H1 (cell line): ENCODE results near the gene TPD52L1. TPM values are rescaled to one million over a fixed set of nuclear protein-coding genes. Genes with fewer than 3 reads are reported as not detected.

ENCODE experiments used
- CTCF ChIA-PET: fragments of 300-600 bp; sonication (Branson Sonifier 250); formaldehyde crosslinking; loops from one replicate; lab custom pipeline; 2021; ENCODE audit not compliant: partially characterized antibody; lab: Charles Lee
- POLR2A ChIA-PET: fragments of 300-600 bp; sonication (Branson Sonifier 250); formaldehyde crosslinking; loops from one replicate; lab custom pipeline; 2021; ENCODE audit warnings: inconsistent platforms; ENCODE audit not compliant: partially characterized antibody; lab: Charles Lee
- DNase-seq, 2 experiments: peaks; one replicate each; pipeline versions ENCODE4 v3.0.0 to v3.0.0-alpha.2; 2010 to 2022; ENCODE audit warnings: low spot score in 2 of 2, low read depth in 1 of 2, mixed read lengths in 1 of 2
- FAIRE-seq: peaks from 2 replicates; lab custom pipeline; 2011; peaks lifted over from hg19 to GRCh38; lab: Jason Lieb, UNC
- H2AFZ ChIP-seq: 2 replicates; pipeline ENCODE4 v1.8.1; 2012; ENCODE audit warnings: low read length, inconsistent platforms
- H2AK5ac ChIP-seq: 2 replicates; pipeline ENCODE4 v1.6.1; 2013; ENCODE audit warnings: low read depth, low read length
- H2BK120ac ChIP-seq: replicated peaks from 2 replicates; pipeline ENCODE3; 2013; ENCODE audit warnings: low read depth, low read length, inconsistent platforms
- H2BK12ac ChIP-seq: 2 replicates; pipeline ENCODE4 v1.6.1; 2013; ENCODE audit warnings: low read depth, low read length
- H2BK15ac ChIP-seq: 2 replicates; pipeline ENCODE4 v1.6.1; 2013; ENCODE audit warnings: low read length
- H2BK20ac ChIP-seq: 2 replicates; pipeline ENCODE4 v1.6.1; 2013; ENCODE audit warnings: low read length
- H2BK5ac ChIP-seq: 2 replicates; pipeline ENCODE4 v1.6.1; 2013; ENCODE audit warnings: low read depth, low read length
- H3K14ac ChIP-seq: 2 replicates; pipeline ENCODE4 v1.6.1; 2013; ENCODE audit warnings: inconsistent platforms; ENCODE audit not compliant: insufficient read length
- H3K18ac ChIP-seq: 2 replicates; pipeline ENCODE4 v1.6.1; 2013; ENCODE audit warnings: low read length; ENCODE audit errors: extremely low read depth
- H3K23ac ChIP-seq: 2 replicates; pipeline ENCODE4 v1.6.1; 2013; ENCODE audit warnings: inconsistent platforms; ENCODE audit not compliant: insufficient read length
- H3K23me2 ChIP-seq: 2 replicates; pipeline ENCODE4 v1.6.1; 2013; ENCODE audit warnings: low read depth, low read length
- H3K27ac ChIP-seq: 2 replicates; pipeline ENCODE4 v1.6.1; 2011; ENCODE audit warnings: low read depth, low read length, inconsistent platforms
- H3K27me3 ChIP-seq, 4 experiments: replicated peaks in 1 of 4; 1 replicate in 1 of 4; 2 replicates in 3 of 4; pipeline versions ENCODE4 v1.6.1 to v1.8.1; 2011 to 2013; ENCODE audit warnings: low read length in 3 of 4, mild to moderate bottlenecking in 3 of 4, inconsistent platforms in 2 of 4, mixed read lengths in 2 of 4, moderate library complexity in 1 of 4; ENCODE audit not compliant: control insufficient read depth in 3 of 4, insufficient read depth in 3 of 4; ENCODE audit errors: extremely low read depth in 1 of 4
- H3K36me3 ChIP-seq, 4 experiments: 2 replicates each; pipeline versions ENCODE4 v1.6.1 to v1.8.1; 2011 to 2013; ENCODE audit warnings: mild to moderate bottlenecking in 4 of 4, low read length in 3 of 4, moderate library complexity in 2 of 4, control low read depth in 1 of 4, inconsistent platforms in 1 of 4; ENCODE audit not compliant: insufficient read depth in 4 of 4, control insufficient read depth in 2 of 4
- H3K4ac ChIP-seq: replicated peaks from 2 replicates; pipeline ENCODE3; 2013; ENCODE audit warnings: low read length, low read depth, mixed read lengths, inconsistent platforms; ENCODE audit not compliant: insufficient read length
- H3K4me1 ChIP-seq, 4 experiments: replicated peaks in 1 of 4; 1 replicate in 1 of 4; 2 replicates in 3 of 4; pipeline versions ENCODE4 v1.6.1 to v1.8.1; 2011 to 2013; ENCODE audit warnings: low read length in 3 of 4, inconsistent platforms in 2 of 4, mixed read lengths in 1 of 4; ENCODE audit not compliant: insufficient read depth in 4 of 4, control insufficient read depth in 3 of 4
- H3K4me2 ChIP-seq, 2 experiments: 2 replicates each; pipeline versions ENCODE4 v1.6.1 to v1.8.1; 2011 to 2013; ENCODE audit warnings: low read depth in 2 of 2, low read length in 2 of 2, control low read depth in 1 of 2, inconsistent platforms in 1 of 2, mild to moderate bottlenecking in 1 of 2; ENCODE audit not compliant: insufficient read depth in 1 of 2
- H3K4me3 ChIP-seq, 4 experiments: fragments of 200-600, 300-600 bp in 1 of 4; sonication (generic), shearing (Covaris generic), sonication (Bioruptor Twin) in 1 of 4; 2 replicates each; pipeline versions ENCODE4 v1.5.1 to v1.8.1; 2011 to 2016; ENCODE audit warnings: low read length in 4 of 4, low read depth in 3 of 4, control low read depth in 2 of 4, inconsistent platforms in 2 of 4, mild to moderate bottlenecking in 2 of 4, mixed read lengths in 1 of 4, moderate library complexity in 1 of 4; ENCODE audit not compliant: insufficient read depth in 2 of 4; ENCODE audit errors: extremely low read depth in 1 of 4
- H3K56ac ChIP-seq: replicated peaks from 2 replicates; pipeline ENCODE3; 2013; ENCODE audit warnings: low read depth, mild to moderate bottlenecking, mixed read lengths, low read length, inconsistent platforms; ENCODE audit not compliant: insufficient read length
- H3K79me1 ChIP-seq: 2 replicates; pipeline ENCODE4 v1.6.1; 2013; ENCODE audit warnings: low read depth, low read length, control low read depth
- H3K79me2 ChIP-seq, 2 experiments: 2 replicates each; pipeline versions ENCODE4 v1.6.1 to v1.8.1; 2012 to 2013; ENCODE audit warnings: low read length in 2 of 2, mild to moderate bottlenecking in 2 of 2, inconsistent platforms in 1 of 2; ENCODE audit not compliant: insufficient read depth in 2 of 2, control insufficient read depth in 1 of 2
- H3K9ac ChIP-seq, 4 experiments: replicated peaks in 1 of 4; 1 replicate in 1 of 4; 2 replicates in 3 of 4; pipeline versions ENCODE4 v1.6.1 to v1.8.1; 2011 to 2013; ENCODE audit warnings: low read depth in 3 of 4, low read length in 3 of 4, control low read depth in 2 of 4, mild to moderate bottlenecking in 2 of 4, moderate library complexity in 2 of 4, inconsistent platforms in 1 of 4; ENCODE audit errors: extremely low read depth in 1 of 4
- H3K9me3 ChIP-seq, 2 experiments: 2 replicates each; pipeline versions ENCODE4 v1.6.1 to v1.8.1; 2012 to 2013; ENCODE audit warnings: mild to moderate bottlenecking in 2 of 2, moderate library complexity in 2 of 2, control low read depth in 1 of 2, inconsistent platforms in 1 of 2, low read depth in 1 of 2, low read length in 1 of 2, mixed read lengths in 1 of 2; ENCODE audit not compliant: insufficient read depth in 2 of 2
- H4K20me1 ChIP-seq, 2 experiments: replicated peaks in 1 of 2; 2 replicates each; pipeline versions ENCODE3 to v1.8.1; 2011 to 2013; ENCODE audit warnings: inconsistent platforms in 2 of 2, low read length in 2 of 2, mild to moderate bottlenecking in 1 of 2; ENCODE audit not compliant: insufficient read depth in 2 of 2, control insufficient read depth in 1 of 2
- H4K5ac ChIP-seq: 2 replicates; pipeline ENCODE4 v1.6.1; 2013; ENCODE audit warnings: low read length, low read depth, mixed read lengths, inconsistent platforms; ENCODE audit not compliant: insufficient read length
- H4K8ac ChIP-seq: 2 replicates; pipeline ENCODE4 v1.8.0; 2013; ENCODE audit warnings: mild to moderate bottlenecking, moderate library complexity, low read length, inconsistent platforms; ENCODE audit not compliant: insufficient read depth; ENCODE audit errors: extremely low read depth
- H4K91ac ChIP-seq: replicated peaks from 2 replicates; pipeline ENCODE3; 2013; ENCODE audit warnings: low read length, mixed read lengths, inconsistent platforms; ENCODE audit not compliant: insufficient read length
- JUN ChIP-seq: IDR thresholded peaks from 2 replicates; pipeline ENCODE4 v1.6.1; 2011; ENCODE audit warnings: low read depth, mild to moderate bottlenecking, improper control_type of control experiment, low read length
- POLR2A ChIP-seq, 2 experiments: IDR thresholded peaks; 1 replicate in 1 of 2; 2 replicates in 1 of 2; pipeline ENCODE4 v1.6.1; 2011; ENCODE audit warnings: low read depth in 2 of 2, low read length in 2 of 2, mild to moderate bottlenecking in 2 of 2; ENCODE audit errors: control extremely low read depth in 1 of 2
- SP2 ChIP-seq: IDR thresholded peaks from 2 replicates; pipeline ENCODE4 v1.6.1; 2012; ENCODE audit warnings: mild to moderate bottlenecking, low read length, inconsistent platforms
- WGBS, 2 experiments: shearing (Covaris generic) in 1 of 2; methylation state at CpG; one replicate each; pipeline versions ENCODE4 v1.1.6 to v1.1.7; 2013 to 2015; ENCODE audit warnings: low lambda C conversion rate in 2 of 2, mixed read lengths in 2 of 2, inconsistent platforms in 1 of 2, low coverage in 1 of 2, missing lambda C conversion rate in 1 of 2; ENCODE audit not compliant: insufficient replicate concordance in 2 of 2, insufficient coverage in 1 of 2, insufficient read length in 1 of 2; ENCODE audit errors: extremely low coverage in 1 of 2, missing lambda C conversion rate in 1 of 2; 5-methylcytosine and 5-hydroxymethylcytosine counted together
- polyA plus RNA-seq, 7 experiments: library from polyadenylated mRNA; depleted of rRNA in 3 of 7; stranded (reverse) in 5 of 7; unstranded in 2 of 7; fragments of >200 nt in 5 of 7; fragments of 200-250 nt in 2 of 7; gene quantifications; 1 replicate in 5 of 7; 2 replicates in 1 of 7; 4 replicates in 1 of 7; pipeline versions ENCODE4 v1.2.1 to v1.2.3, GENCODE V29; 2011 to 2013; ENCODE audit warnings: missing spikeins in 2 of 7, mixed read lengths in 2 of 7
- total RNA-seq: library from RNA; stranded (reverse); fragmentation: NEBNext Ultra II Directional; extraction: Animal tissue kit (Norgen Biotek cat#: 25700); gene quantifications from 2 replicates; pipeline ENCODE4 v1.2.1, GENCODE V29; 2021

The TPD52L1 gene
- total and polyA plus RNA-seq, 2 of the 8 experiments (the other 6 are each of a cell fraction or from before 2014, with no cell fraction given) = 7.4 to 14.2 TPM

GRCh38 chr6:125117818-125118217 lies 35.8 kb upstream of the TPD52L1 start:
- FAIRE-seq = no peak
- H3K23me2 ChIP-seq = no peaks in the 10 kb centered on the region
- DNase-seq = no peak
- H4K8ac ChIP-seq = no peak overlapping the region
- H3K4ac ChIP-seq = no peak overlapping the region
- peaks cover 0 to 7% (median 0%) of the 10 kb centered on the region in 4 experiments; a peak in 1 of 7 replicates for H3K4me1 ChIP-seq
- H2BK20ac ChIP-seq = no peak overlapping the region
- H3K27ac ChIP-seq = no peak overlapping the region
- H3K36me3 ChIP-seq = no peaks in the 10 kb centered on the region
- H3K27me3 ChIP-seq = no peaks in the 10 kb centered on the region
- no peaks in the 10 kb centered on the region for H4K20me1 ChIP-seq
- H3K4me3 ChIP-seq = no peak overlapping the region
- H4K91ac ChIP-seq = no peak overlapping the region
- H3K18ac ChIP-seq = no peak overlapping the region
- no peak overlapping the region for H2BK120ac ChIP-seq
- CTCF ChIA-PET = interaction anchor here (1.7 to 2.4 kb wide), 2 partner anchors 22 to 36 kb away, joined by 4 to 9 read pairs; partner anchors contain the start of gene TPD52L1
- no peak overlapping the region for H3K14ac ChIP-seq
- H3K56ac ChIP-seq = no peak overlapping the region
- H2BK5ac ChIP-seq = no peak overlapping the region
- H3K23ac ChIP-seq = no peak overlapping the region
- 92% methylated on average over 3 of the region's 3 CpGs; no CpG with 5 or more reads in 1 of the 2 experiments for WGBS, 2 experiments
- H3K79me1 ChIP-seq = no peaks in the 10 kb centered on the region
- H2AFZ ChIP-seq = no peak overlapping the region
- no peak overlapping the region for H3K4me2 ChIP-seq
- TF ChIP-seq POLR2A (IDR thresholded peaks at IDR 0.05; ENCODE audit: control extremely low read depth in 1 of 2, low read depth in 2 of 2, low read length in 2 of 2) (no peak), SP2 (no peak), JUN (no peak)
- H2AK5ac ChIP-seq = no peak overlapping the region
- no peaks in the 10 kb centered on the region for H3K9me3 ChIP-seq
- H2BK15ac ChIP-seq = no peak overlapping the region
- no peaks in the 10 kb centered on the region for H3K79me2 ChIP-seq
- no peak overlapping the region for H3K9ac ChIP-seq
- no peak overlapping the region for H4K5ac ChIP-seq
- no peak overlapping the region for H2BK12ac ChIP-seq
- POLR2A ChIA-PET = no interaction called here
